Spleen (tissue), 7 donors: ENCODE measurements around the gene RILPL1.
"Not testable (repeated sequence)": the region's sequence is repeated elsewhere in the genome, so short reads cannot be mapped to it uniquely, and the experiment has no call there.

ENCODE experiments used
- POLR2A ChIP-seq, 3 donors: fragments of 450-650 bp; IDR thresholded peaks; one replicate each; pipeline ENCODE4 v1.5.1; 2017; ENCODE audit warnings: antibody characterized with exemption in 3 of 3, mild to moderate bottlenecking in 1 of 3
- TF ChIP-seq, protein P1 (sequence below), 11 experiments: fragments of 200-600 bp in 7 of 11; fragments of 450-650 bp in 4 of 11; sonication (generic) in 4 of 11; IDR thresholded peaks in 8 of 11; conservative IDR thresholded peaks in 3 of 11; 1 replicate in 7 of 11; 2 replicates in 4 of 11; pipeline versions ENCODE4 v1.4.0 to v1.8.0; 2016 to 2021; ENCODE audit warnings: antibody characterized with exemption in 11 of 11, inconsistent platforms in 4 of 11, mild to moderate bottlenecking in 1 of 11
- donor health status: DM: no; HTN: no; CAD: no; lungs with moderate emphysema.
- donor health status: DM: no; HTN: no; CAD: no.
- donor health status: DM: no; HTN: no; CAD: no.

DNA sequence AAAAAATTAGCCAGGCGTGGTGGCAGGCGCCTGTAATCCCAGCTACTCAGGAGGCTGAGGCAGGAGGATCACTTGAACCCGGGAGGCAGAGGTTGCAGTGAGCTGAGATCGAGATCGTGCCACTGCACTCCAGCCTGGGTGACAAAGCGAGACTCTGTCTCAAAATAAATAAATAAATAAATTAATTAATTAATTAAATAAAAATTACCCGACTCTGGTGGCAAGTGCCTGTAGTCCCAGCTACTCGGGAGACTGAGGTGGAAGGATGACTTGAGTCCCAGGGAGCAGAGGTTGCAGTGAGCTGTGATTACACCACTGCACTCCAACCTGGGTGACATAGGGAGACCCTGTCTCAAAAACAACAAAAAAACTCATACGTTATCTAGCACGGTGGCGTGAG, 2.4 kb upstream of the RILPL1 start:
- TF ChIP-seq, protein P1, sequence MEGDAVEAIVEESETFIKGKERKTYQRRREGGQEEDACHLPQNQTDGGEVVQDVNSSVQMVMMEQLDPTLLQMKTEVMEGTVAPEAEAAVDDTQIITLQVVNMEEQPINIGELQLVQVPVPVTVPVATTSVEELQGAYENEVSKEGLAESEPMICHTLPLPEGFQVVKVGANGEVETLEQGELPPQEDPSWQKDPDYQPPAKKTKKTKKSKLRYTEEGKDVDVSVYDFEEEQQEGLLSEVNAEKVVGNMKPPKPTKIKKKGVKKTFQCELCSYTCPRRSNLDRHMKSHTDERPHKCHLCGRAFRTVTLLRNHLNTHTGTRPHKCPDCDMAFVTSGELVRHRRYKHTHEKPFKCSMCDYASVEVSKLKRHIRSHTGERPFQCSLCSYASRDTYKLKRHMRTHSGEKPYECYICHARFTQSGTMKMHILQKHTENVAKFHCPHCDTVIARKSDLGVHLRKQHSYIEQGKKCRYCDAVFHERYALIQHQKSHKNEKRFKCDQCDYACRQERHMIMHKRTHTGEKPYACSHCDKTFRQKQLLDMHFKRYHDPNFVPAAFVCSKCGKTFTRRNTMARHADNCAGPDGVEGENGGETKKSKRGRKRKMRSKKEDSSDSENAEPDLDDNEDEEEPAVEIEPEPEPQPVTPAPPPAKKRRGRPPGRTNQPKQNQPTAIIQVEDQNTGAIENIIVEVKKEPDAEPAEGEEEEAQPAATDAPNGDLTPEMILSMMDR (IDR thresholded peaks at IDR 0.05 in 8 of 11, conservative IDR thresholded peaks at IDR 0.05 in 3 of 11): not testable (repeated sequence)
- not testable (repeated sequence) for TF ChIP-seq POLR2A (IDR thresholded peaks at IDR 0.05)
